Measurements from ENCODE around the gene ETFB. TPM values are rescaled to one million over a fixed set of nuclear protein-coding genes. Genes with fewer than 3 reads are reported as not detected.

Gene ETFB
- total RNA-seq, 4 donors from 2014 or later, result 56.7 to 69.7 (median 63.6) TPM

- TF ChIP-seq, protein P1, sequence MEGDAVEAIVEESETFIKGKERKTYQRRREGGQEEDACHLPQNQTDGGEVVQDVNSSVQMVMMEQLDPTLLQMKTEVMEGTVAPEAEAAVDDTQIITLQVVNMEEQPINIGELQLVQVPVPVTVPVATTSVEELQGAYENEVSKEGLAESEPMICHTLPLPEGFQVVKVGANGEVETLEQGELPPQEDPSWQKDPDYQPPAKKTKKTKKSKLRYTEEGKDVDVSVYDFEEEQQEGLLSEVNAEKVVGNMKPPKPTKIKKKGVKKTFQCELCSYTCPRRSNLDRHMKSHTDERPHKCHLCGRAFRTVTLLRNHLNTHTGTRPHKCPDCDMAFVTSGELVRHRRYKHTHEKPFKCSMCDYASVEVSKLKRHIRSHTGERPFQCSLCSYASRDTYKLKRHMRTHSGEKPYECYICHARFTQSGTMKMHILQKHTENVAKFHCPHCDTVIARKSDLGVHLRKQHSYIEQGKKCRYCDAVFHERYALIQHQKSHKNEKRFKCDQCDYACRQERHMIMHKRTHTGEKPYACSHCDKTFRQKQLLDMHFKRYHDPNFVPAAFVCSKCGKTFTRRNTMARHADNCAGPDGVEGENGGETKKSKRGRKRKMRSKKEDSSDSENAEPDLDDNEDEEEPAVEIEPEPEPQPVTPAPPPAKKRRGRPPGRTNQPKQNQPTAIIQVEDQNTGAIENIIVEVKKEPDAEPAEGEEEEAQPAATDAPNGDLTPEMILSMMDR (IDR thresholded peaks at IDR 0.05), result no peak
- no peak for TF ChIP-seq POLR2A (IDR thresholded peaks at IDR 0.05)
- no peak for TF ChIP-seq EP300 (IDR thresholded peaks at IDR 0.05)
- TF ChIP-seq POLR2AphosphoS5 (IDR thresholded peaks at IDR 0.05), result no peak
Measured at GRCh38 chr19:51392701-51393100, 26.5 kb upstream of the ETFB start.

GRCh38 chr19:51391073-51391611 is 25.0 kb upstream of the ETFB start:
- no peaks in the 10 kb centered on the region for H3K36me3 ChIP-seq

More at GRCh38 chr19:51392701-51393100, 26.5 kb upstream of the ETFB start:
- DNase-seq (ENCODE audit: low spot score in 2 of 2), result no peak
- Histone ChIP-seq H3K27ac (no peak overlapping the region), H3K9me3 (no peaks in the 10 kb centered on the region), H3K27me3 (no peaks in the 10 kb centered on the region), H3K4me3 (no peak overlapping the region), H3K4me1 (peaks cover 11% of the 10 kb centered on the region), H3K36me3 (no peaks in the 10 kb centered on the region)
- 48% methylated on average over 1 of the region's 1 CpG for WGBS

DNA sequence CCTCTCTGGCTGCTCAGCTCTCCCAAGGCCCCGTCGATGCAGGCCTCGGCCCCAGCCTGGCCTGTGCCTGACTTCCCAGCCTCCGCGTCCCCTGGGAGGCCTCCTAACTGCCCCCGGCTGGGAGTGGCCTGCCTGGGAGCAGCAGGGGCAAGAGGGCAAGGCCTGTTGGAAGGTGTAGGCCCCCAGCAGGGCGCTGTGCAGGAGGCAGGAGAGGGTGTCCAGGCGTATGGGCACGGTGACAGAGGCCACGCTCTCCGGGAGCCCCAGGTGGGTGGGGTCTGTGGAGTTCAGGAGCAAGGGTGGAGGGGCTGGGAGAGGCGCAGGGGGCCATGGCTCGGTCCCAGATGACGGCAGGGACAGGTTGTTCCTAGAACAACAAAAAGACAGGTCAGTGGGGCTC is 23.0 kb upstream of the ETFB start:
- Histone ChIP-seq H3K27me3 (no peaks in the 10 kb centered on the region), H3K9me3 (no peaks in the 10 kb centered on the region), H3K4me3 (no peak overlapping the region), H3K4me1 (peaks cover 4% of the 10 kb centered on the region), H3K27ac (no peak overlapping the region), H3K36me3 (no peaks in the 10 kb centered on the region)
- WGBS, result 89% methylated on average over 14 of the region's 14 CpGs
- no peak for DNase-seq (ENCODE audit: low spot score in 2 of 2)
- TF ChIP-seq EP300 (IDR thresholded peaks at IDR 0.05) (no peak), POLR2A (IDR thresholded peaks at IDR 0.05) (no peak), POLR2AphosphoS5 (IDR thresholded peaks at IDR 0.05) (no peak)
- TF ChIP-seq, protein P1 (IDR thresholded peaks at IDR 0.05), result no peak

More at GRCh38 chr19:51391073-51391611, 25.0 kb upstream of the ETFB start:
- no peak for TF ChIP-seq EP300 (IDR thresholded peaks at IDR 0.05)
- TF ChIP-seq, protein P1 (IDR thresholded peaks at IDR 0.05), result no peak
- no peak for TF ChIP-seq POLR2AphosphoS5 (IDR thresholded peaks at IDR 0.05)
- TF ChIP-seq POLR2A (IDR thresholded peaks at IDR 0.05), result no peak
- DNase-seq (ENCODE audit: low spot score in 2 of 2), result no peak
- WGBS, result 66% methylated on average over 8 of the region's 8 CpGs
- H3K27ac ChIP-seq, result no peak overlapping the region
- no peaks in the 10 kb centered on the region for H3K27me3 ChIP-seq
- peaks cover 11% of the 10 kb centered on the region for H3K4me1 ChIP-seq
- no peaks in the 10 kb centered on the region for H3K9me3 ChIP-seq
- H3K4me3 ChIP-seq, result no peak overlapping the region

DNA sequence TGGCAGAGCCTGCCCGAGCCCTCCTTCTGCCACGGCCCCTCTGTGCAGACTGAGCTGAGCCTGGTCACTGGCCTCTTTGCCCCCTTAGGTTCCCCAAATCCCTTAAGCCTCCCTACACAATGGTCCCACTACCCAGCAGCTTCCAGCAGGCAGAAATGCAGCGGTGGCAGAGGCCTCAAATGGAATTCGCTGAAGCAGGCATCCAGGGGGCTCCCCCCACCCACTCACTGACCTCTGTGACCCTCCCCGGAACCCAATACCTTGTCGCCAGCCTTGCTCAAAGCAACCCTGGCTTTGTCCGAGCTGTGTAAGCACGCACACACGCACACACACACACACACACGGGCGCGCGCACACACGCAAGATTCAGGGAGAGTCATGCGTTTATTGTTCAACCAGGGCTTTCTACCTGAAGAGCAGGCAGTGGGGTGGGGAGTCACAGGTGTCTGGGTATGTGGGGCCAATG is 21.8 kb upstream of the ETFB start, which contains the start of gene LIM2:
Gene LIM2, minus strand, starts transcription at position 51 of the 466 bp plus-strand sequence. CDS start 531 bp downstream, outside the sequence.
- Histone ChIP-seq H3K27me3 (no peaks in the 10 kb centered on the region), H3K4me1 (no peaks in the 10 kb centered on the region), H3K36me3 (no peaks in the 10 kb centered on the region), H3K9me3 (no peaks in the 10 kb centered on the region), H3K4me3 (no peak within 1 kb of the TSS), H3K27ac (no peak within 1 kb of the TSS)
- WGBS, result 90% methylated on average over 13 of the region's 15 CpGs
- DNase-seq (ENCODE audit: low spot score in 2 of 2), result no peak
- TF ChIP-seq POLR2A (IDR thresholded peaks at IDR 0.05) (no peak), EP300 (IDR thresholded peaks at IDR 0.05) (no peak)

- no peaks in the 10 kb centered on the region for H3K4me1 ChIP-seq
- DNase-seq (ENCODE audit: low spot score in 2 of 2), result no peak
- TF ChIP-seq POLR2A (IDR thresholded peaks at IDR 0.05) (no peak), EP300 (IDR thresholded peaks at IDR 0.05) (no peak), POLR2AphosphoS5 (IDR thresholded peaks at IDR 0.05) (no peak)
- TF ChIP-seq, protein P1 (IDR thresholded peaks at IDR 0.05), result no peak
- no peaks in the 10 kb centered on the region for H3K27me3 ChIP-seq
- WGBS, result 73% methylated on average over 8 of the region's 14 CpGs
- H3K27ac ChIP-seq, result no peak overlapping the region
- H3K9me3 ChIP-seq, result no peaks in the 10 kb centered on the region
- no peaks in the 10 kb centered on the region for H3K36me3 ChIP-seq
- no peak overlapping the region for H3K4me3 ChIP-seq
Measured at GRCh38 chr19:51386882-51387520, 20.8 kb upstream of the ETFB start.
